ENCODE data around the gene HAO2.

GRCh38 chr1:119358636-119359035 lies 9.9 kb upstream of the HAO2 start:
- TF ChIP-seq CTCF (IDR thresholded peaks at IDR 0.05) (no peak), POLR2A (IDR thresholded peaks at IDR 0.05) (no peak)

Measured in breast epithelium (tissue), 3 donors.